WERI-Rb-1 (cell line): ENCODE data around the gene PHLPP1.

Source experiments
- DNase-seq: peaks from one replicate; pipeline ENCODE4 v3.0.0-alpha.2; 2020
- H3K27ac ChIP-seq: fragments of 250-450 bp; sonication (Bioruptor Pico); 2 replicates; pipeline ENCODE4 v1.5.1; 2020; ENCODE audit warnings: mild to moderate bottlenecking, moderate library complexity
- H3K27me3 ChIP-seq: fragments of 250-450 bp; sonication (Bioruptor Pico); 2 replicates; pipeline ENCODE4 v1.5.1; 2021; ENCODE audit warnings: mild to moderate bottlenecking, low read depth, moderate library complexity; ENCODE audit not compliant: insufficient read depth, severe bottlenecking
- H3K36me3 ChIP-seq: fragments of 250-450 bp; sonication (Bioruptor Pico); 2 replicates; pipeline ENCODE4 v1.5.1; 2020; ENCODE audit warnings: mild to moderate bottlenecking, moderate library complexity
- H3K4me3 ChIP-seq: 2 replicates; pipeline ENCODE4 v1.5.1; 2011; ENCODE audit warnings: low read depth, mild to moderate bottlenecking, control low read depth, low read length
- H3K9me3 ChIP-seq: fragments of 250-450 bp; sonication (Bioruptor Pico); 2 replicates; pipeline ENCODE4 v1.5.1; 2021; ENCODE audit warnings: mild to moderate bottlenecking, moderate library complexity; ENCODE audit not compliant: severe bottlenecking
- TF ChIP-seq, protein P1 (sequence below): IDR thresholded peaks from 2 replicates; pipeline ENCODE4 v1.5.1; 2011; ENCODE audit warnings: low read depth, mild to moderate bottlenecking, control low read depth, inconsistent platforms, low read length

Gene PHLPP1

GRCh38 chr18:62944454-62944853 is 229.1 kb downstream of the PHLPP1 start:
- H3K27ac ChIP-seq: no peak overlapping the region
- no peaks in the 10 kb centered on the region for H3K9me3 ChIP-seq
- H3K36me3 ChIP-seq: peaks cover 27% of the 10 kb centered on the region
- no peak for DNase-seq
- TF ChIP-seq, protein P1, sequence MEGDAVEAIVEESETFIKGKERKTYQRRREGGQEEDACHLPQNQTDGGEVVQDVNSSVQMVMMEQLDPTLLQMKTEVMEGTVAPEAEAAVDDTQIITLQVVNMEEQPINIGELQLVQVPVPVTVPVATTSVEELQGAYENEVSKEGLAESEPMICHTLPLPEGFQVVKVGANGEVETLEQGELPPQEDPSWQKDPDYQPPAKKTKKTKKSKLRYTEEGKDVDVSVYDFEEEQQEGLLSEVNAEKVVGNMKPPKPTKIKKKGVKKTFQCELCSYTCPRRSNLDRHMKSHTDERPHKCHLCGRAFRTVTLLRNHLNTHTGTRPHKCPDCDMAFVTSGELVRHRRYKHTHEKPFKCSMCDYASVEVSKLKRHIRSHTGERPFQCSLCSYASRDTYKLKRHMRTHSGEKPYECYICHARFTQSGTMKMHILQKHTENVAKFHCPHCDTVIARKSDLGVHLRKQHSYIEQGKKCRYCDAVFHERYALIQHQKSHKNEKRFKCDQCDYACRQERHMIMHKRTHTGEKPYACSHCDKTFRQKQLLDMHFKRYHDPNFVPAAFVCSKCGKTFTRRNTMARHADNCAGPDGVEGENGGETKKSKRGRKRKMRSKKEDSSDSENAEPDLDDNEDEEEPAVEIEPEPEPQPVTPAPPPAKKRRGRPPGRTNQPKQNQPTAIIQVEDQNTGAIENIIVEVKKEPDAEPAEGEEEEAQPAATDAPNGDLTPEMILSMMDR: no peak
- H3K4me3 ChIP-seq: no peak overlapping the region
- H3K27me3 ChIP-seq: no peaks in the 10 kb centered on the region

DNA sequence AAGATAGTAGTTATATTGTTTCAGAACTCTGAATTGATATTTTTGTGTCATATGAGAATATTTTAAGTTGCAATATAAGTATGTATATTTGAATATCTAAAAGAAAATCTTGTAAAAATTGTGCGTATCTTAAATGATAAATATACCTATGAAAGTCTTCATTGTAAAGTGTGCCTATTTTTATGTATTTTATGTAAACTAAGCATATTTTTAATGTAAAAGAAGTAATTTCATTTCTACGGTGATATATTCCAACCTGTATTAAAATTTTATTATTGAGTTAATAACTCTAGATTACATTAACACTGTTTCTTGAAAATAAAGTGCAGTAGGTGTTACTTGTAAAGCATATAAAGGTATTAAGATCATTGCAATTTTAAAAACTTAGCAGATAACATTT is 233.4 kb downstream of the PHLPP1 start:
- Histone ChIP-seq H3K27ac (no peak overlapping the region), H3K27me3 (no peaks in the 10 kb centered on the region), H3K9me3 (no peaks in the 10 kb centered on the region), H3K36me3 (peaks cover 21% of the 10 kb centered on the region), H3K4me3 (no peak overlapping the region)
- TF ChIP-seq, protein P1: no peak
- no peak for DNase-seq

DNA sequence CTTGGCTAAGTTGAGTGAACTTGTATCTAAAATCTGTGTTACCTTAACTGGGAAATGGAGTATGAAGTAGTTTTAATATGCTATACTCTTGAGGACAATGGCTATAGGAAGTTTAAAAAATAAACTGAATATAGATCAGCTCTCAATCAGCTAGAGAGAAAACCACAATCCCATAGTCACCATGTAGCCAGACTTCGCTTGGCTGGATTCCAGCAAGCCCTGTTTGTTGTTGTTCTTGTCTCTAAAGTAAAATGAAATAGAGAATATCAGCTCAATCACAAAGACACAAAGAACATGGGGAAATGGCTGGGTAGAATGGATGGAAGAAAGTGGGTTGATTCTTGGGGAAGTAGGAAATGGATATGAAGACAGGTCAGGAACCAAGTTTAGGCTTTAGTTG is 234.9 kb downstream of the PHLPP1 start:
- Histone ChIP-seq H3K9me3 (no peaks in the 10 kb centered on the region), H3K27me3 (no peaks in the 10 kb centered on the region), H3K4me3 (no peak overlapping the region), H3K36me3 (peaks cover 17% of the 10 kb centered on the region), H3K27ac (no peak overlapping the region)
- DNase-seq: no peak
- TF ChIP-seq, protein P1: no peak

GRCh38 chr18:62952807-62953206 is 237.5 kb downstream of the PHLPP1 start:
- DNase-seq: no peak
- no peaks in the 10 kb centered on the region; the same call in 1 of the 2 replicates for H3K36me3 ChIP-seq
- TF ChIP-seq, protein P1: no peak
- H3K9me3 ChIP-seq: no peaks in the 10 kb centered on the region
- no peak overlapping the region for H3K4me3 ChIP-seq
- H3K27me3 ChIP-seq: no peaks in the 10 kb centered on the region
- no peak overlapping the region for H3K27ac ChIP-seq

DNA sequence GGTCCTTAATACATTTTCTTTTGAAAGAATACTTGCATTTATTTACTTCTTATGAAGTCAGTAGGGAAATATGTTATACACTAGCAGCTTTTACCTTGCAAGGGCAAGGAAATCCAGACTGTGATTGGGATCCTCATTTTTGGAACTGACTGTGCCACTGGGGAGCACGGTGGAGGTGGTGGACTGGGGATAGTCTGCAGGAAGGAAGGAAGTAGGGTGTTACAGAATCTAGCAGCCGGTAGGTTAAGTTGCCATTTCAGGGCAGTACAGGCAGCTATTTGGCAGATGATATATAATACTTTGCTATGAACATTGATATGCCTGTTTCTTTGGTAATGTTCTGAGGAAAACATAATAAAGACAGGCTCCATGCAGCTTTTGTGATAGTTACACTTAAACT is 238.3 kb downstream of the PHLPP1 start:
- Histone ChIP-seq H3K27ac (no peak overlapping the region), H3K36me3 (peaks cover 2% of the 10 kb centered on the region; the same call in 1 of the 2 replicates)

GRCh38 chr18:62954366-62954765 is 239.0 kb downstream of the PHLPP1 start:
- Histone ChIP-seq H3K4me3 (no peak overlapping the region), H3K27ac (no peak overlapping the region), H3K9me3 (no peaks in the 10 kb centered on the region), H3K36me3 (peaks cover 4% of the 10 kb centered on the region; the same call in 1 of the 2 replicates), H3K27me3 (no peaks in the 10 kb centered on the region)
- no peak for DNase-seq
- TF ChIP-seq, protein P1: no peak

More for the DNA sequence above, 238.3 kb downstream of the PHLPP1 start:
- no peak for DNase-seq
- Histone ChIP-seq H3K9me3 (no peaks in the 10 kb centered on the region), H3K27me3 (no peaks in the 10 kb centered on the region), H3K4me3 (no peak overlapping the region)
- TF ChIP-seq, protein P1: no peak
